GM12878 (cell line): ENCODE measurements around the gene ZNF148. TPM values are rescaled to one million over a fixed set of nuclear protein-coding genes. Genes with fewer than 3 reads are reported as not detected.

Experiments
- CUX1 ChIP-seq: IDR thresholded peaks from 2 replicates; pipeline ENCODE4 v1.6.1; 2012; ENCODE audit warnings: improper control_type of control experiment, low read depth, low read length; ENCODE audit not compliant: insufficient replicate concordance
- DPF2 ChIP-seq: fragments of 450-650 bp; IDR thresholded peaks from 2 replicates; pipeline ENCODE4 v1.6.1; 2017; ENCODE audit warnings: mild to moderate bottlenecking
- E2F8 ChIP-seq: fragments of 450-650 bp; IDR thresholded peaks from 2 replicates; pipeline ENCODE4 v1.6.1; 2018; ENCODE audit warnings: mild to moderate bottlenecking, low read depth, moderate library complexity; ENCODE audit not compliant: partially characterized antibody
- IRF3 ChIP-seq: fragments of 450-650 bp; IDR thresholded peaks from 2 replicates; pipeline ENCODE4 v1.6.1; 2014; ENCODE audit warnings: mild to moderate bottlenecking
- KAT2A ChIP-seq: conservative IDR thresholded peaks from 2 replicates; pipeline ENCODE4 v1.6.1; 2011; ENCODE audit warnings: low read depth, low read length; ENCODE audit not compliant: control insufficient read depth
- MTA3 ChIP-seq: IDR thresholded peaks from 2 replicates; pipeline ENCODE4 v1.6.1; 2012; ENCODE audit warnings: low read length, inconsistent platforms, borderline replicate concordance
- RB1 ChIP-seq: fragments of 450-650 bp; formaldehyde crosslinking; IDR thresholded peaks from 2 replicates; pipeline ENCODE4 v1.6.1; 2017; ENCODE audit warnings: mild to moderate bottlenecking, borderline replicate concordance
- RFX5 ChIP-seq: IDR thresholded peaks from 2 replicates; pipeline ENCODE4 v1.6.1; 2011; ENCODE audit warnings: low read depth, low read length, improper control_type of control experiment
- SIN3A ChIP-seq: IDR thresholded peaks from 2 replicates; pipeline ENCODE4 v1.6.1; 2012; ENCODE audit warnings: low read depth, low read length, improper control_type of control experiment
- SKIL ChIP-seq: fragments of 450-650 bp; IDR thresholded peaks from 2 replicates; pipeline ENCODE4 v1.6.1; 2017; ENCODE audit warnings: mild to moderate bottlenecking, low read depth, inconsistent platforms; ENCODE audit not compliant: poor library complexity, severe bottlenecking
- SMARCA5 ChIP-seq: fragments of 450-650 bp; IDR thresholded peaks from 2 replicates; pipeline ENCODE4 v1.6.1; 2017; ENCODE audit warnings: mild to moderate bottlenecking
- WRNIP1 ChIP-seq: IDR thresholded peaks from 2 replicates; pipeline ENCODE4 v1.6.1; 2011; ENCODE audit warnings: low read depth, low read length, improper control_type of control experiment, borderline replicate concordance
- polyA plus RNA-seq, 11 experiments: library from polyadenylated mRNA; depleted of rRNA in 4 of 11; unstranded in 6 of 11; stranded (reverse) in 5 of 11; fragments of >200 nt; fragmentation: Nextera tagmentation in 4 of 11; fragmentation: Illumina TruSeq in 1 of 11; extraction: Ambion mirVana in 4 of 11; extraction: Trizol in 1 of 11; gene quantifications; 1 replicate in 1 of 11; 2 replicates in 10 of 11; pipeline versions ENCODE4 v1.2.1 to v1.2.3, GENCODE V29; 2011 to 2016; ENCODE audit warnings: inconsistent platforms in 2 of 11, missing spikeins in 2 of 11, low read depth in 1 of 11
- total RNA-seq, 4 experiments: library from RNA; depleted of rRNA in 3 of 4; stranded (reverse); fragments of >200 nt in 3 of 4; fragmentation: Illumina TruSeq in 1 of 4; extraction: Trizol in 1 of 4; gene quantifications; 2 replicates each; pipeline versions ENCODE4 v1.2.1 to v1.2.3, GENCODE V29; 2013 to 2021

The ZNF148 gene
- total and polyA plus RNA-seq, 10 of the 15 experiments (the other 5 are each of a cell fraction or from before 2014, with no cell fraction given): 8.6 to 40.4 (median 26.7) TPM

GRCh38 chr3:125358923-125359322 lies 16.2 kb downstream of the ZNF148 start (continued):
- TF ChIP-seq CUX1 (no peak), IRF3 (no peak), SKIL (no peak), E2F8 (no peak), WRNIP1 (no peak), MTA3 (no peak), SIN3A (no peak), KAT2A (no peak), RB1 (no peak), RFX5 (no peak), DPF2 (no peak), SMARCA5 (no peak)
